ENCODE measurements around the gene PRR16.

Gene PRR16

DNA sequence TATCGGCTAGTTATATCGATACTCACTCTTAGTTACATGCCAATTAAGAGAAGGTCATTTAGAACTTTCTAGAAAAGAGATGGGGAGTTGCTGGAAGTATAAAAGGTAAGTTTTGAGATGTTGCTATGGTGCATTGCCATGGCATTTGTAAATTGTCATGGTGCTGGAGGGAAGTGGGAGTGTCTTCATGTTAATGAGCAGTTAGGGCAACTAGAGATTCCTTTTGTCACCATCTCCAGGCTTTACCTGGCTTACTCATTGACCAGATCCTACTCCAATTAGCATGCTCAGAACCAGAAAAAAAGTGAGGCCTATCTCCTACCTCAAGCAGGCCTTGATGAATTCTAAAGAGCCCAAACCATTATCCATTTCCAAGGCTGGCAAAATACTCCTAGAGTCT lies 82.8 kb downstream of the PRR16 start:
- intact Hi-C loops (cut with DNase I): no loop called here

GRCh38 chr5:120550358-120550757 lies 86.3 kb downstream of the PRR16 start:
- intact Hi-C loops (cut with DNase I): no loop called here
- no peak for DNase-seq

More for the DNA sequence above, 82.8 kb downstream of the PRR16 start:
- DNase-seq: no peak

GRCh38 chr5:120552638-120553037 lies 88.5 kb downstream of the PRR16 start:
- intact Hi-C loops (cut with DNase I): no loop called here
- DNase-seq: no peak

GRCh38 chr5:120555345-120555744 lies 91.2 kb downstream of the PRR16 start:
- DNase-seq: no peak
- intact Hi-C loops (cut with DNase I): no loop called here

DNA sequence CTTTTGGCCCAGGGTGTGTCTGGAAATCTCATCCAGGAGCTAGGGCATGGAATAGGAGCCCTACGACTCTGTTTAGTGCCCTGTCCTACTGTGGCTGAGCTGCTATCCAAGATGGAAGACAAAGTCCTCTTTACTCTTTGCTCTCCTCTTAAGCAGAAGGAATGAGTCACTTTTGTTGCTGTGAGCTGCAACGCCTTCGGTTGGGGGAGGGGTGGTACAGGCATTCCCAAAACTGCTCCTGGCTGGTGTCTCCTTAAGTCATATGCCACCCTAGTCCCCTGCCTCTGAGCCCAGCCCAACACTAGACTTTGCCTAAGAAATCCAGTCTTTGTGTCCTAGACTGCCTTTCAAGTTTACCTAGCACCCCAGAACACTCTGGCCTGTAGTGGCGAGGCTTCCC lies 99.9 kb downstream of the PRR16 start:
- intact Hi-C loops (cut with DNase I): no loop called here
- no peak for DNase-seq

DNA sequence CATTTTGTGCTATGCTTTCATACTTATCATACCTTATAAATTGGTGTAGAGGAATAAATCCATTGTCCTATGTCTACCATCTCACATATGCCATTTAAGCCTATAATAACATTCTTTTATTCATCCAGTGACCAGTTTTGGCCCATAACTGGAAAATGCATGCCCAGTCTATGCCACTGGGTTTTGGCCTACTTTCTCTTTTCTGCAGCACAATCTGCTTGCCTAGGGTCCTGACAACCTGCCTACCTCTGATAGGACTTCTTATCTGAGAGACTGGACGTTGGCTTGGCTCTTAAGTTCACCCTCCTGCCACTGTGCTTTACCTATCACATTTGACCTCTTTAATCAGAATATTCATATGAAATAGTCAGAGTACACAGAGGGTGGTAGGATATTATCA lies 103.0 kb downstream of the PRR16 start:
- intact Hi-C loops (cut with DNase I): no loop called here
- DNase-seq: no peak

DNA sequence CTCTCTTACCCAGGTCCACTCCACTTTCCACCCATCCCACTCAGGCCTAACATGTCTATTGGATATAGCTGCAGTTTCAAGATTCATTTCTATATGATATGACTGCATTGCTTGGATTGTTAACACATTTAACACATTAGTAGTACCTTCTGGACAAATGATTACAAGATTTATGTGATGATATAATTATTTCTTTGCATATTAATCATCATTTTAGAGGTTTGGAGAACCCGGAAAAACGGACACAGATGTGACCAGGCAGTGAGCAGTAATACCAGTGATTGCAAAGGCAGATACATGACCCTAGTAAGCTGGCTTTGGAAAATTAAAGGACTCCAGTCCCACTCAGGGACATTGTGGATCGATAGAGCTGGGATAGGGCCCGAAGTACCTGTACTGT lies 103.8 kb downstream of the PRR16 start:
- intact Hi-C loops (cut with DNase I): no loop called here
- no peak for DNase-seq

DNA sequence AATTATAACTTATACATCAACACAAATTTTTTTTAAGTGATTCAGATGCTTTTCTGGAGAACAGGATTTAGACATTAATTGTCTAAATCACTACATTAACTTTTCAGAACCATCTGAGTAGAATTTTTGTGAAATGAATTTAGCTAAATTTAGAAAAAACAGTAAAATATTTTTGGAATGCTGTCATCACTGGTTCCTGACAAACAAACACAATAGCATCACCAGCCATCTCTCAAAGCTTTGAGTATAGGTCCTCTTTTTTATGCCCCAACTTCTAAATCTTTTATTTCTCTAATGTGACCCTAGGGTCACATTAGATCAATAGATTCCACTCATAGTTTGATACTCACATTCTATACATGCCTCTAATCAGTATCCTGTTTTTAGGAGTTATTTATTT lies 104.6 kb downstream of the PRR16 start:
- intact Hi-C loops (cut with DNase I): no loop called here
- no peak for DNase-seq

DNA sequence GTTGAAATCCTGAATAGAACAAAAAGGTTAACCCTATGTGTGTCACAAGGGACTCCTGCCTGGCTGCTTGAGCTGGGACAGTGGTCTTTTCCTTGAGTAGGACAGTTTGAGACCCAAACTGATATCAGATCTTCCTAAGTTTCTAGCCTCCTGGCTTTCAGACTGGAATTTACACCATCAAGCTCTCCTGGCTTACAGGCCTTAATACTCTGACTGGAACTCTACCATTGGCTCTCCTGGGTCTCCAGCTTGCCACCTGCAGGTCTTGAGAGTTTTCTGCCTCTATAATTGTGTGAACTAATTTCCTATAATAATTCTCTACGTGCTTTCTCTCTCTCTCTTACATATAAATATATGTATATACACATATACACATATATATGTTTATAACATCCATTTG lies 112.5 kb downstream of the PRR16 start:
- DNase-seq: peak in 1 of 42 donors; percentile 10
- intact Hi-C loops (cut with DNase I): no loop called here

DNA sequence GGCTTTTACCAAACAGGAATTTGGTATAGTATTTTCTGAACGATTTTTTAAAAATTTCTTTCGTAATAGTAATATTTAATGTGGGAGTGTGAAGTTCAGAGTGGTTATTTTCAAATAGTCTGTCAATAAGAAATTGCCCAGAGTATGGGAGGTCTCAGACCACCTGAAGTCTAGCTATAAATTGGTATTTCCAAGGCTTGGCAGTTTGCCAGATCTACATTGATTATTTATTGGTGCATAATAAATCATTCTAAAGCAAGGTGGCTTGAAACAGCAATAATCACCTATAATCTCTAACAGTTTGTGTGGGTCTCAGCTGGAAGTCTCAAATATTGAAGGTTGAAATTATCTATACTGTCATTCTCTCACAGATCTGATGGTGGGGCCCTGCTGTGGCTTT lies 118.5 kb downstream of the PRR16 start:
- no peak for DNase-seq
- intact Hi-C loops (cut with DNase I): no loop called here

DNA sequence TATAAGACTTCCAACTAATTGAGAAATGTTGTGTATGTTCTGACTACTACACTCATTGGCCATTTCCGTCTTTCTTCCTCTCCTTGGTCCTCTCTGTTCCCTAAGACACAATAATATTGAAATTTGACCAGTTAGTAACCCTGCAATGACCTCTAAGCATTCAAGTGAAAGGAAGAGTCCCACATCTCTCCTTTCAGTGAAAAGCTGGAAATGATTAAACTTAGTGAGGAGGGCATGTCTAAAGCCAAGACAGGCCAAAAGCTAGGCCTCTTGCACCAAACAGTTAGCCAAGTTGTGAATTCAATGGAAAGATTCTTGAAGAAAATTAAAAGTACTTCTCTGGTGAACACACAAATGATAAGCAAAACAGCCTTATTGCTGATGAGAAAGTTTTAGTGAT lies 122.5 kb downstream of the PRR16 start:
- DNase-seq: no peak
- intact Hi-C loops (cut with DNase I): no loop called here

DNA sequence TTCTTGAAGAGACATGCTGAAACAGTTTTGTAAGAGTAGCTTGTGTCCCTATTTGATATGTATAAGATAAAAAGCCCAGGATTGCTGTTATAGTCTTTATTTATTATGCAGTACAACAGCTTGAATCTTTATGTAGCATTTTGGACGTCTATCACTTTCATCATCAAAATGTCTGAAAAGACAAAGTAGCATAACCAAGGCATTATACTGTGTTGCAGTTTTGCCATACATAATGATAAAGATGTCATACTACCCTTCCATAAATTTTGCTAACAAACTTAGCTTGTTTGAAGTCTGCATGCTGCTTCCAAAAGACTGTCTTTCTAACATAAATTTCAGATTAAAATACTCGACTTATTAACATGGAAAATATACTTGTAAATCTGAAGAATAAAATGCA lies 127.8 kb downstream of the PRR16 start:
- no peak for DNase-seq
- intact Hi-C loops (cut with DNase I): no loop called here

DNA sequence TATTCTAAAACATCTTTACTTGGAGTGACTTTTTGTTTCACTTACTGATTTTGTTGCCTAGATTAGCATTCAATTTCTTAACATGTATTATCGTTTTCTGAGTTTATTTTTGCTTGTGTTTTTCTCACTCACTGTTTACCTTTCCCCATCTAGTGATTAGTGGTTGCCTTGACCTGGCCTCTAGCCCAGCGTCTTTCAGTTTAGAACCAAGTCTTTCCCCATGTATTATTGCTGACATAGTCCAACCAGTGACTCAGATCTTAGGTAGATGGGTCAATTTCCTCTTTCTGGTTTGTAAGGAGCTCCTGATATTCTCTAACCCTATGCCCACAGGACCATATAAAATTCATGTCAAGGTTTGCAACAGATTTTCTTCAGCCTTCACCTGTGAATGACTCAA lies 135.5 kb downstream of the PRR16 start:
- intact Hi-C loops (cut with DNase I): no loop called here

GRCh38 chr5:120600639-120601038 lies 136.5 kb downstream of the PRR16 start:
- intact Hi-C loops (cut with DNase I): no loop called here
- DNase-seq: no peak

More for the DNA sequence above, 135.5 kb downstream of the PRR16 start:
- DNase-seq: no peak

- intact Hi-C loops (cut with DNase I): no loop called here
- DNase-seq: no peak
Measured at GRCh38 chr5:120602033-120602432, 137.9 kb downstream of the PRR16 start.

DNA sequence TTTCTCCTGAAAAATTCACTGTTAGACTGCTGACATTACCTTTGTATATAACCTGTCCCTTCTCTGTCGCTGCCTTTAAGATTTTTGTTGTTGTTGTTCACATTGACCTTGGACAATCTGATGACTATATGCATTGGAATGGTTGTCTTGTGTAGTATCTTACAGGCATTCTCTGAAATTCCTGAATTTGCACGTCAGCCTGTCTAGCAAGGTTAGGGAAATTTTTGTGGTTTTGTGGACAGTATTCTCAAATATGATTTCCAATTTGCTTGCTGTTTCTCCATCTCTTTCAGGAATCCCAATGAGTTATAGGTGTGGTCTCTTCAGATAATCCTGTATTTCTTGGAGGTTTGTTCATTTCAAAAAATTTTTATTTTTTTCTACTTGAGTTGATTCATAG lies 140.8 kb downstream of the PRR16 start:
- intact Hi-C loops (cut with DNase I): no loop called here
- DNase-seq: no peak

DNA sequence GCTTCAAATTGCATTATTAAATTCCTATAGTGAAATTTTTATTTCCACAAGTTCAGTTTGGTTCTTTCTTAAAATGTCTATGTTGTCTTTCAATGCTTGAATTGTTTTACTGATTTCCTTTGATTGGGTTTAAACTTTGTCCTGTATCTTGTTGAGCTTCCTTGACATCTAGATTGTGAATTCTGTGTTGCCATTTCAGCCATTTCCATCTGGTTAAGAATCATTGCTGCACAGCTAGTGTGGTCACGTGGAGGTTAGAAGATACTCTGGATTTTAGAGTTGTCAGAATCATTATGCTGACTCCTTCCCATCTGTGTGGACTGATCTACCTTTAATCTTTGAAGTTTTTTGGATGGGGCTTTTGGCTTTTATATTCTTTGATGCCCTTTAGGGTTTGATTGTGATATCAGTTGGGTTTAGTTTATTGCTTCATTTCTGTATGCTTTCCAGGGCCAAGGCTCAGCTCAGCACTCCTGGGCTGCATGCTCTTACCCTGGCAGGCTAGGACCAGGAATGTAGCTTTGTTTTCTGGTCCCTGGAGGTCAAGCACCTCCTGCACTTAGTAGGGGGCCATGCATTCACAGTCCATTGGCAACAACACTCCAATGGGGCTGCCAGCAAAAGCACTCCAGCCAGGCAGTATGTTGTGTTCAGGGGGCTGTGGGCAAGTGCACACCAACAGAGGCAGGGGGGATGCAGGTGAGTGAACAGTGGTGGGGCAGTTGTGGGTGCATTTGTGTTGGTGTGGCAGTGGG lies 141.4 kb downstream of the PRR16 start:
- intact Hi-C loops (cut with DNase I): no loop called here

DNA sequence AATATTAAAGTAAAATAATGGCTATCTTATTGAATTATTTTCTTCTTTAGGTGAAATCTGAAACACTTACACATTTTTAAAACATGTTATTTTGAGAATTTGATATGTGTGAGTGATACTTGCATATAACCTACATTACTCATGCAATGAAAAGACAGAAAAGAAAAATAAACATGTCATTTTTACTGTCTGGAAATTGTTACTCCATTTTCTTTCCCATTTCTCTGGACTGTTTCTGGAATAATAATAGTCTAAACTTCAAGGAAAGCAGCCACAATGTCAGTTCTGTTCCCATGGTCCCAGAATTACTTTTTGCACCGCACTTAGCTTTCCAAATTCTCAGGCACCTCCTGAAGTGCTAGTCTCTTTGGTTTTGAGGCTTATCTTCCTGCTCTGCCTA lies 145.5 kb downstream of the PRR16 start:
- intact Hi-C loops (cut with DNase I): no loop called here
- no peak for DNase-seq

More for the DNA sequence above, 141.4 kb downstream of the PRR16 start:
- DNase-seq: no peak

- DNase-seq: no peak
- intact Hi-C loops (cut with DNase I): no loop called here
Measured at GRCh38 chr5:120610145-120610544, 146.0 kb downstream of the PRR16 start.

GRCh38 chr5:120613729-120614128 lies 149.6 kb downstream of the PRR16 start:
- no peak for DNase-seq
- intact Hi-C loops (cut with DNase I): no loop called here

DNA sequence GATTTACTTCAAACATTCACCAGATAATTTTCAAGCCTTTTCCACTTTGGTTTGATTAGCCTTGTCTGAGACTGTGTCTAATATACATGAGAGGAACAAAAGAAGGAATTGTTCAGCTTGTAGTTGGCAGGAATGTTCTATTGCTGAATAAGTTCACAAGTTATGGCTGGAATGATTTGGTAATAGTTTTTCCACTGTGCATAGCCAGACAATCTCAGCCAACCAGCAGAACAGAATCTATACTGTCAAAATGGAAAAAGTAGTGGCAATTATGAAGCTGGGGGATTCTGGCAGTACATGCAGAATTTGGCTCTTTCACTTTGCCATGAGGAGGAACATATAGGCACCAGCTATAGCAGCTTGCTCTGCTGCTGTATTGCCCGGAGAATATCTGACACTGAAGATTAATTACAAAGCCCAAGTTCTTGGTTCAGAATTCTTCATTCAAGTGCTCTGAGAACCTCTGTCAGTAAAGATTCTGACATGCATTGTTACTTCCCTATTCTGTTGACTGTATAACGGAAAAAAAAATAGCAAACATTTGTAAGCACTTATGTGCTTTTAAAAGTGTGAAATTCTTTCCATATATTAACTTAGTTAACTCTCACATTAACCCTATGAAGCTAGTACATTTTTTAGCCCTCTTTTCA lies 150.6 kb downstream of the PRR16 start:
- intact Hi-C loops (cut with DNase I): no loop called here
- DNase-seq: peak in 1 of 42 donors; percentile 1
